ENCODE results near the gene GAL3ST3.
"Not testable (repeated sequence)": the region's sequence is repeated elsewhere in the genome, so short reads cannot be mapped to it uniquely, and the experiment has no call there.

GAL3ST3 gene, protein sequence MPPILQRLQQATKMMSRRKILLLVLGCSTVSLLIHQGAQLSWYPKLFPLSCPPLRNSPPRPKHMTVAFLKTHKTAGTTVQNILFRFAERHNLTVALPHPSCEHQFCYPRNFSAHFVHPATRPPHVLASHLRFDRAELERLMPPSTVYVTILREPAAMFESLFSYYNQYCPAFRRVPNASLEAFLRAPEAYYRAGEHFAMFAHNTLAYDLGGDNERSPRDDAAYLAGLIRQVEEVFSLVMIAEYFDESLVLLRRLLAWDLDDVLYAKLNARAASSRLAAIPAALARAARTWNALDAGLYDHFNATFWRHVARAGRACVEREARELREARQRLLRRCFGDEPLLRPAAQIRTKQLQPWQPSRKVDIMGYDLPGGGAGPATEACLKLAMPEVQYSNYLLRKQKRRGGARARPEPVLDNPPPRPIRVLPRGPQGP

DNA sequence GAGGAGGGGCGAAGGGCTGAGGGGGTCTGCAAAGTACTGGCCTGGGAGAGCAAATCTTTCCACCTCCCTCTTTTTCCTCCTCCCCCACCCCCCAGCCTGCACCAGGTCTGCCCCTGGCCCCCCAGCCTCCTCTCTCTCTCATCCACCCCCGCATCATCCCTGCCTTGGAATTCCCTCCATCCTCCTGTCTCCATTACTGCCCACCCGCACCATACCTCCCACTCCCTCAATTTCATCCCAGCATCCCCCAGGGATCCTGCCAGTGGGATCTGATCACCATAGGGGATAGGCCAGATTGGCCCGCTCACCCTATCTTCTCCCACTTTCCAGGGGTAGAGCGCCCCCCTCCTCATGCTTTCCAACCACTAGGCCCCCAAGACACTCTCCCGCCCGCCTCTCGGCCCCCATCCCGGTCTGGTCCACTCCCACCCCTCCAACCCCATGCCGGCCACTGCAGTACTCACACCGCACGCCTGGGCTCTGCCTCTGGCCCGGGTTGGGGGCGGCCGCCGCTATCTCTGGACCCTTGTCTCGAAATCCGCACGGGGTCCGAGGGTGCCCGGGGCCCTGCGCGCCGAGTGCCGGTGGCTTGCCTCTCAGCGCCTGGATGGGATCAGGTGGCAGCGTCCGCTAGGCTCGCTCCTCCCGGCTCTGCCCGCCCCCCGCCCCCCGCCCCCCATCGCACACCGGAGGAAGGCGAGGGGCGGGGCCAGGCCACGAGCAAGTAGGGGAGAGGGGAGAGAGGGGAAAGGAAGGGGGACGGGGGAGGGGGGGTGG lies at the start of gene GAL3ST3:
Gene GAL3ST3, minus strand, starts transcription at position 615 of the 777 bp plus-strand sequence. CDS start 3,746 bp downstream, outside the sequence.
- no peak for DNase-seq

DNA sequence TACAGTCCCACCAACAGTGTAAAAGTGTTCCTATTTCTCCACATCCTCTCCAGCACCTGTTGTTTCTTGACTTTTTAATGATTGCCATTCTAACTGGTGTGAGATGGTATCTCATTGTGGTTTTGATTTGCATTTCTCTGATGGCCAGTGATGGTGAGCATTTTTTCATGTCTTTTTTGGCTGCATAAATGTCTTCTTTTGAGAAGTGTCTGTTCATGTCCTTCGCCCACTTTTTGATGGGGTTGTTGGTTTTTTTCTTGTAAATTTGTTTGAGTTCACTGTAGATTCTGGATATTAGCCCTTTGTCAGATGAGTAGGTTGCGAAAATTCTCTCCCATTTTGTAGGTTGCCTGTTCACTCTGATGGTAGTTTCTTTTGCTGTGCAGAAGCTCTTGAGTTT lies 43.2 kb upstream of the GAL3ST3 start:
- not testable (repeated sequence) for DNase-seq

DNA sequence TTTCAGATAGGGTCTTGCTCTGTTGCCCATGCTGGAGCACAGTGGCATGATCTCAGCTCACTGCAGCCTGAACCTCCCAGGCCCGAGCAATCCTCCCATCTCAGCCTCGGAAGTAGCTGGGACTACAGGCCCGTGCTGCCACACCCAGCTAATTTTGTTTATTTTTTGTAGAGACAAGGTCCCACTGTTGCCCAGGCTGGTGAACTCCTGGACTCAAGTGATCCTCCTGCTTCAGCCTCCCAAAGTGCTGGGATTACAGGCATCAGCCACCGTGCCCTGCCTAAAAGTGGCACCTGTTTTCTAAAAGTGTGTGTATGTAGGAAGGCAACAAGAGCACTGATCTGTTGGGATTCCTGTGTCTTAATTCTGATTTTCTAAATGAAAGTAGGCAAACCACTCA lies 41.3 kb upstream of the GAL3ST3 start:
- no peak for DNase-seq

DNA sequence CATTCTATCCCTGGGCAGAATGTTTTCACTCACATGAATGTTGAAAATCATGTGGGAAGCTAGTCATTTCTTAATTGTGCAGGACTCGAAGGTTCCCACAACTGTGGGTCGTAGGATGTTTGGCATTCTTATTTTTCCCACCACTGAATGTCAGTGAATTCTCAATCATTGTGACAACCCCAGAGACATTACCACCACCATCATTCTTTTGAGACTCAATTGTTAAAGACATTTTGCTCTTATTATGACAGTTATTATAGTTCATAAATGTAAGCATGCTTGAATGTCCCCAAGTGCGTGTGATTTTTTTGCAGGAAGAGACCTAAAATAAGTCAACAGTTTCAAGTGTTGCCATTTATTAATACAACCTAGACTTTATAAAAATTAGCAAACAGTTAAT lies 40.1 kb upstream of the GAL3ST3 start:
- DNase-seq: no peak

DNA sequence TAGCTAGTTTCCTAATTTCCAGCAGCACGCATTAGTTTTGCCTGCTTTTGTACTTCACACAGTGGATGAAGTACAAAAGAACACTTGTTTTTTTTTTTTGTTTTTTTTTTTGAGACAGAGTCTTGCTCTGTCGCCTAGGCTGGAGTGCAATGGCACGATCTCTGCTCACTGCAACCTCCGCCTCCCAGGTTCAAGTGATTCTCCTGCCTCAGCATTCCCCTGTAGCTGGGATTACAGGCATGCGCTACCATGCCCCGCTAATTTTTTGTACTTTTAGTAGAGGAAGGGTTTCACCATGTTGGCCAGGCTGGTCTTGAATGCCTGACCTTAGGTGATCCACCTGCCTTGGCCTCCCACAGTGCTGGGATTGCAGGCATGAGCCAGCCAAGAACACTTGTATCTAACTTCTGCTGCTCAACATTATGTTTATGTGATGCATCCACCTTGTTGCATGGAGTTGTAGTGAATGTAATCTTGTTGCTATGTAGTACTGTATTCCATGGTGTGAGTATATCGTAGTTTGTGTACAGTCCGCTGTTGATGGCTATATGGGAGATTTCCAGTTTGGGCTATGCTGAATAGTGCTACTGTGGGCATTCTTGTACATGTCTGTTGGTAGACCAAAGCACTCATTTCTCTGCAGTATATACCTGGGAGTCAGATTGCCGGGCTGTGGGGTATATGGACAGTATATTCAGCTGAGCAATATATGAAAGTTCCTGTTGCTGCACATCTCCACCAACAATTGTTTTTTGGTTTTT lies 38.4 kb upstream of the GAL3ST3 start:
- DNase-seq: no peak

DNA sequence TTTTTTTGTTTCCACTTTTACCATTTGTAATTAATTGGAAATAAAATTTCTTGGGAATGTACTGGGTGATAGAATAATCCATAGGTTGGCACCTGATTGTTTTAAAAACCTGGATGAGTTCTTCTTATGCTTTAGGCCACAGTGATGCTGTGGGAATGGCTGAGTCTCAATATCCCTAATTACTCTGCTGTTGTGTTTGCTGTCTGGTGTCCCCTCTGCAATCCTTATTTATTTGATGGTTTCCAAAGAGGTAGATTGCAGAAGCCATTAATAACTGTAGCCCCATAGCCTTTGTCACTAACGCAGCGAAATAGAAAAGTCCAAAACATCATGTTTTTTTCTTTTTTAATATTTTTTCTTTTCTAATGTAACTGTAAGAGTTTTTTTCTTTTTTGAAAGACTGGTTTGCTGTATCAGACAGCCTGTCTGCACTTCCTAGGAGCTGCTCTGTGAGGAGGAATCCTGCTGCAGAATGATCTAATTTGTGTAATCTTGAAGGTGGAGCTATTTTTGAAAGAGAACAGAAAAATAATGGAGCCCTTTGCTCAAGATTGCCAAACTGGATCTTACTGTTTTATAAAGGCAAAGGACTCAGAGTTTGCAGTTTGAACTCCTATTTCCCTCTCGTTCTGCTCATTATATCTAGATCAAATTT lies 36.0 kb upstream of the GAL3ST3 start:
- DNase-seq: no peak

DNA sequence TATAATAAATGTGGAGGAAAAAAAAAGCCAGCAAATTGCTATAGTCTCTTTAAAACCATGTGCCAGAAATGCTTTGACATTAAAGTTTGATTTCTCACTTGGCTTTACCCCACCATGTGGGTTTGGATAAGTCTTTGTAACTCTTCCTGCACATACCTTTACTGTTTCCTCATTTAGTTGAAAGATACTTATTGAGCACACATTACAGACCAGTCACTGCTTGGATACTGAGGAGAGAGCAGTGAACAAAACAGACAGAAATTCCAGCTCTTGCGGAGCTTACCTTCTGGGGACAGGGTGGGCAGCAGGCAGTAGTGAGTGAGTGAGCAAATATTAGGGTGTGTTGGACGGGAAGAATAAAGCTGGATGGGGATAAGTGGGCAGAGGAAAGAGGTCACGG lies 34.8 kb upstream of the GAL3ST3 start:
- DNase-seq: no peak

DNA sequence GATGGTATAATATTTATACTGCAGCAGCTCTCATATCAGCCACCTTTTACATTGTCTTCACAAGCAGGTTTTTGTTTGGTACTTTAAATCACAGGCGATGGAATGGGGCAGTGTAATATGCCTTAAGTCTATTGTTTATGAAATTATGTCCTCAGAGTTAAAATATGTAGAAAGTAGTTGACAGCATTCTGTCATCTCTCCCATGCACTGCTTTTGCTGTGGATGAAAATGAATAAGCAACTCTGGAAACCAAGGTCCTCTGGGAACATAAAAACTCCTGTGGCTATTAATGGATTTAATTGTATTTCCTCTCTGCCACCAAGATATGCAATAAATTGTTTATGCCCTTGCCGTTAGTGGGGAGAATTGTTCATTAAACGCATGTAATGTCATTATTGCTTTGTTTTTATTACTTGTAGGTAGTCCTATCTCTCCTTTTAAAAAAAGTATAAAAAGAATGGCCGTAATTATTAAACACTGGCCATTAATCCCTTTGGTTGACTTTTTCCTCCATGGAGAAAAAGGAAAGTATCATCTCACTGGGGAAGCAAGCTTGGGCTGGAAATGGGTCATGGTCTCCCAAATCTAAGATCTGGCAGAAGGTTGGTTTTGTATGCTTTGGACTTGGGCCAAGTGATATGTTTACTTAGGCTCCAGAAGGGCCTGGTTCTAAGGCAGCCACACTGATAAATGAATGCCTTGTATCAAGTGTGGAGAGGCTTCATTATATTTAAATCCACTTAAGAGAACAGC lies 34.2 kb upstream of the GAL3ST3 start:
- DNase-seq: peak; percentile 55

DNA sequence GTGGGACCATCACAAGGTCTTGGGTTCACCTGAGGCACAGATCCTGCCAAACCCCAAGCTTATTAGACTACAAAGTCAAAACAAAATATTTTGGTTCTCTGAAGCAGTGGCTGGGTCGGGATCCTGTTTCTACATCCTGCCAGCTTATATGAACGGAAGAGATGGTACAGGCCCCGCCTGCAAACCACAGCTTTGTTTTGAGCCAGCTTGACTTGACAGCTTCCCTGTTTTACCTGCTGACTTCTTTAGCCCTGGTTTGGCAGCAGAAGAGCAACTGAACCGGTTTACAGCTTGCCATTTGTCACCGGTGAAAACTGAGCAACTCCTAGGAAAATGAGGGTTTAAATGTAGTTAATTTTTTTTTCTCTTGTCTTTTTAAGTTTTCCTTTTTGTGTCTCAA lies 32.5 kb upstream of the GAL3ST3 start:
- DNase-seq: no peak

DNA sequence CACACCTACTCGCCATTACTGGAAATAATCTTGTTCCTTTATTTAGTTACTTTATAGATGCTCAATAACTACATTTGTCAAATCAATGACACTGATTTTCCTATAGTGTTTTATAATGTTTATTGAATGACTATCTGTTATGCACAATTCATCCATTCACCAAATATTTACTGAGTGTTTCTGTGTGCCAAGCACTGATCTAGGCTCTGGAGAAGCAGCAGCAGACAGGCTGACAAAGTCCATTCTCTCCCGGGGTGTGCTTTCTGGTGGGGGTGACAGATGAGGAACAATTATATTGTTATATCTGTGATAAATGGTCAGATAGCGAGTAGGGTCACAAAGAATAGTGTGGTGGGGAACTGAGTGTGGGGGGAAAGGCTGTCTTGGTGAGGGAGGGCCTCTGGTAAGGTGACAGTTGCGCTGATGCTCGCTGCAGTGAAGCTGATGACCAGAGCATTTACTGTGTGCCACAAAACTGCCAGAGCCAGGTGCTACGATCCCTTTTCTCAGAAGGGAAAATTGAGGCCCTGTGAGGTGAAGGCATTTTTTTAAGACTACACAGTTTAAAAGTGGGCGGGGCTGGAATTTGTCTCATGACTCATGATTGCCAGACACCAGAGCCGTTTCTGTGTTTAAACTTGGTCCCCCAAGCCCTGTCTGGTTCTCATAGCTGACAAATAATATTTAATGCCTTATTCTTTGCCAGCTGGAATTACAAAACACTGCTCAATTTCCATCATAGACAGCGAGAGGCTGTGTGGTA lies 31.3 kb upstream of the GAL3ST3 start:
- no peak for DNase-seq

DNA sequence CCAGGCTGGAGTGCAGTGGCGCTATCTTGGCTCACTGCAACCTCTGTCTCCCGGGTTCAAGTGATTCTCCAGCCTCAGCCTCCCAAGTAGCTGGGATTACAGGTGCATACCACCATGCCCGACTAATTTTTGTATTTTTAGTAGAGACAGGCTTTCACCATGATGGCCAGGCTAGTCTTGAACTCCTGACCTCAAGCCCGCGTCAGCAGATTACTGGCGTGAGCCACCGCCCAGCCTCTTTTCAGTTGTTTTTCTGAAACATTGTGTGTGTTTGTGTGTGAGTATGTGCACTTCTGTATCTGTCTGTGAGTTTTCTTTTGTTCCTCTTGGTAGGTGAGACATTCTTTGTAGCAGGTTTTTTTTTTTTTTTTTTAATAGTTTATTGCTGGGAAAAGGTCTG lies 30.0 kb upstream of the GAL3ST3 start:
- DNase-seq: not testable (repeated sequence)

DNA sequence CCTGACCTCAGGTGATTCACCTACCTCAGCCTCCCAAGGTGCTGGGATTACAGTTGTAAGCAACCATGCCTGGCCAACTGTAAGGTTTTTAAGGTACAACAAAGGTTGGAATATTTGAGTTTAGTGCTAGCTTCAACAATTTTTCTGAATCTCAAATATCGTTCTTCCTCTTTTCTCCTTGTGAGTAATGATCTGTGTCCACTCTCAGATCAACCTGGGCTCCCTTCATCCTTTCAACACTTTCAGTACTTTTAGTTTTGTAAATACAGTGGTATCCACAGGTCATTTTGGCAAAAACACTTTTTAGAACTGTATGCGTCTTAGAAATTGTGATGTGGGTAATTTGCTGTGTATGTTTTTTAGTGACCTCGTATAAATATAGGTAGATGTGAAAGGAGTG lies 29.0 kb upstream of the GAL3ST3 start:
- no peak for DNase-seq

DNA sequence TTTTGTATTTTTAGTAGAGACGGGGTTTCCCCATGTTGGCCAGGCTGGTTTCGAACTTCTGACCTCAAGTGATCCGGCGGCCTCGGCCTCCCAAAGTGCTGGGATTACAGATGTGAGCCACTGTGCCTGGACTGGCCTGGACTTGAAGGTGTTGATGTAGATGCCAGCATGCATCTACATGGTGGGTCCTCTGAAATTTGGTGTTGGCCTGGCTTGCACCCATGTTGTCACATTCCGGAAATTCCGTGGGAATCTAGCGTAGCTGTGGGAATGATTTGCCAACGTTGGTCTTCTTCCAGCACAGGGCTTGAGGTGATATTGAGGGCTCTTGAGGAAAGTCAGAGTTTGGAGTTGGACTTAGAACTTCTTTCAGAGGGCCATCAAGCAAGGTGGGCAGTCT lies 27.6 kb upstream of the GAL3ST3 start:
- DNase-seq: no peak

DNA sequence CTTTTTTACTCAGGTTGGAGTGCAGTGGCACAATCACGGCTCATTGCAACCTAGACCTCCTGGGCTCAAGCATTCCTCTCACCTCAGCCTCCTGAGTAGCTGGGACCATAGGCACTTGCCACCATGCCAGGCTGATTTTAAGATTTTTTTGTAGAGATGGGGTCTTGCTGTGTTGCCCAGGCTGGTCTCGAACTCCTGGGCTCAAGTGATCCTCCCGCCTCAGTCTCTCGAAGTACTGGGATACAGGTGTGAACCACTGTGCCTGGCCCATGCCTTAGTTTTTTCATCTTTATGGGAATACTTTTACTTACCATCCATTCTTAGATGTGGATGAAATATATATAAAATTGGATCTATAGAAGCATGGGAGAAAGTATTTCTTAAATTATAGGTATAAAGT lies 26.3 kb upstream of the GAL3ST3 start:
- no peak for DNase-seq

DNA sequence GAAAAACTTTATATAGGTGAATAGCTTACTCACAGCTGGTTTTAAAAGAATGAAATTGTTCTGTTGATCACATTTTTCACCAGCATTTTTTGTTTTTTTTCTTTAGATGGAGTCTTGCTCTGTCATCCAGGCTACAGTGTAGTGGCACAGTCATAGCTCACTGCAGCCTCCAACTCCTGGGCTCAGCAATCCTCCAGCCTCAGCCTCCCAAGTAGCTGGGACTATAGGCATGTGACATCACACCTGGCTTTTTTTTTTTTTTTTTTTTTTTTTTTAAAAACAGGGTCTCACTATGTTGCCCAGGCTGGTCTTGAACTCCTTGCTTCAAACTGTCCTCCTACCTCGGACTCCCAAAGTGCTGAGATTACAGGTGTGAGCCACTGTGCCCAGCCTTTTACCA lies 24.7 kb upstream of the GAL3ST3 start:
- DNase-seq: no peak

DNA sequence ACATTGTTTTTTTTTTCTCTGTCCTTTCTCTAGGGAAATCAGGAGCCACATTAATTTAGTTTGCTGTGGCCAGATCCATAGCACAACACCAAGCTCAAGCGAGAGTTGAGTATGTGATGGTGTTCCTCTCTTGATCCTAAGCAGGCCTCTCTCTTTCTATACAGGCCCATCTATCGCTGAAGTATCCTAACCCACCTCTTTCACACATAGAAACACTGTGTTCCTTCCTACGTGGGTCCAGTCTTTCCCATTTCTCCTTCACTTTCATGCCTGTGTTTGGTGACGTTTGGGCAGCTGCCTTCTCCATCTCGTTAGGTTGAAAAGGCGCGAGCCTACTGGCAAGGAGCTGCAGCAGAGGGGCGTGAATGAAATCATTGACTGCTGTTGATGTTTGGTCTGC lies 23.6 kb upstream of the GAL3ST3 start:
- no peak for DNase-seq

DNA sequence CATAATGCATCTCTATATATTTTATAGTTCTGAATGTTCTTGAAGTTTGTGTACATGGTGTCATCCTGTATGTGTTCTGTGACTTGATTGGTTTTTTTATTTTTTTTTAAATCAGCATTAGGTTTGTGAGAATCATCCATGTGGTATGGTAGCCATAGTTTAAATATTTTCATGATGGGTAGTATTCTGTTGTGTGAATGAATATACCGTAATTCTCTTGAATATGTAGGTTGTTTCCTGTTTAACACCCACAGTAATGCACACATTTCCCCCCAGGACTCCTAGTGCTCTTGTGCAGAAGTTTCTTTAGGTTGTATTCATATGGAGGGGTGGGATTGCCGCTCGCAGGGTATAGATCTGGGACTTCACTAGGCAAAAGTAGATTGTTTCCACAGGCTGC lies 23.1 kb upstream of the GAL3ST3 start:
- DNase-seq: no peak

DNA sequence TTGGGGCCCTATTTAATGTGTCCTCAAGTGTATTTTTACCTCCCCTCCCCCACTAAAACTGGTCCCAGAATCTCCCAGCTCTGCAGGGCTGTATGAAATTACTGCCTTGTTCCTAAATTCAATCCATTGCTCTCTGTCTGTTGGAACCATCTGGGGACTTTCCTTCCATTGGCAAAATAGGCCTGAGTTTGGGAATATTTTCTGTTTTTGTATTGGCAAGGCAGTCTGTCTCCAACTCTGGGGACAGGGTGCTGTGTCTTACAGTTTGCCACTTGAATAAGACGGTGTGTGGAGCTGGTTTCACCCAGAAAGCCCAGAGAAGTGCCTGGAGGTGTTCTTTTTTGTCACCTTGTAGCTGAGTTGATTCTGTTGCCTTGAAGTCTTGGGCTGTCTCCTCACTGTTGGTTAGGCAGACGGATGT lies 22.4 kb upstream of the GAL3ST3 start:
- DNase-seq: no peak

DNA sequence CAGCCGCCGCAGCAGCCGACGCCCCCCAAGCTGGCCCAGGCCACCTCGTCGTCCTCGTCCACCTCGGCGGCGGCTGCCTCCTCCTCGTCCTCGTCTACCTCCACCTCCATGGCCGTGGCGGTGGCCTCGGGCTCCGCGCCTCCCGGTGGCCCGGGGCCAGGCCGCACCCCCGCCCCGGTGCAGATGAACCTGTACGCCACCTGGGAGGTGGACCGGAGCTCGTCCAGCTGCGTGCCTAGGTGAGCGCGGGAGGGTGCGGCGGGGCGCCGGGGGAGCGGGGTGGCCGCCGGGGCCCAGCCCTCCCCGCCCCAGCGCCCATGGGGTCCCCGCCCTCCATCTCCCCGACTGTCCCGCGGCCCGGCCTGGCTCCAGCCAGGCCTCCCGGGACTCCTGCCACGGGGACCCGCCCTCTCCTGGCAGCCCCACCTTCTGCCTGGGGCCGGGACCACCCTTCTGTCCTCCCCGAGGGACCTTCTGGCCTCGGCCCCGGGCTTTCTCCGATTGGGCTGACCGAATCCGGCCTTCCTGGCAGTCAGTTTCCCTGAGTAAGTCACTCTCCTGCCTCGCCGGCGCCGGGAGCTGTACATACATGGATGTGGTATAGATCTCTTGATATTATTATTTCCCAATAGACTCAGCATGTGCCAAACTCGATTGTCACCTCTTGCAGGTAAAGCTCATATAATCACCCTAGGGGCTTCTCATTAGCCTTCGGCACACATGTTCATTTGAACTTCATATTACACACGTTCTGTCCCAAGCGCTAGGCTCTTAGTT lies 21.8 kb upstream of the GAL3ST3 start:
- no peak for DNase-seq
